Osteoblast (primary cell): ENCODE data around the gene LILRB3. TPM values are rescaled to one million over a fixed set of nuclear protein-coding genes. Genes with fewer than 3 reads are reported as not detected.
A peak's percentile ranks its signal among the peaks of the same experiment; 100 is the strongest.
"Not testable (repeated sequence)": the region's sequence is repeated elsewhere in the genome, so short reads cannot be mapped to it uniquely, and the experiment has no call there.

Source experiments
- DNase-seq: peaks from one replicate; pipeline ENCODE4 v3.0.0; 2011; ENCODE audit warnings: low spot score, mixed read lengths; ENCODE audit not compliant: insufficient read length; ENCODE audit errors: missing footprints
- H2AFZ ChIP-seq: 2 replicates; pipeline ENCODE4 v1.6.0; 2011; ENCODE audit warnings: mild to moderate bottlenecking, low read length
- H3K27ac ChIP-seq: 2 replicates; pipeline ENCODE4 v1.5.1; 2011; ENCODE audit warnings: mild to moderate bottlenecking, low read depth, low read length, moderate library complexity
- H3K27me3 ChIP-seq: 2 replicates; pipeline ENCODE4 v1.6.0; 2012; ENCODE audit warnings: mild to moderate bottlenecking, control low read depth, inconsistent platforms, low read length, moderate library complexity; ENCODE audit not compliant: insufficient read depth
- H3K36me3 ChIP-seq: 2 replicates; pipeline ENCODE4 v1.5.1; 2011; ENCODE audit warnings: mild to moderate bottlenecking, low read length, control low read depth, moderate library complexity; ENCODE audit not compliant: insufficient read depth
- H3K4me1 ChIP-seq: 2 replicates; pipeline ENCODE4 v1.5.1; 2011; ENCODE audit warnings: mild to moderate bottlenecking, low read length, control low read depth, moderate library complexity; ENCODE audit not compliant: insufficient read depth
- H3K4me2 ChIP-seq: 2 replicates; pipeline ENCODE4 v1.6.0; 2011; ENCODE audit warnings: mild to moderate bottlenecking, low read length; ENCODE audit not compliant: insufficient read depth
- H3K4me3 ChIP-seq: fragments of 200-600 bp; sonication (generic); 3 replicates; pipeline ENCODE4 v1.5.1; 2012; ENCODE audit warnings: mild to moderate bottlenecking, low read length, inconsistent platforms; ENCODE audit not compliant: insufficient read depth
- H3K79me2 ChIP-seq: 2 replicates; pipeline ENCODE4 v1.6.0; 2012; ENCODE audit warnings: mild to moderate bottlenecking, low read length, control low read depth, inconsistent platforms; ENCODE audit not compliant: insufficient read depth
- H3K9me3 ChIP-seq: 2 replicates; pipeline ENCODE4 v1.5.1; 2011; ENCODE audit warnings: low read depth, low read length, control low read depth
- H4K20me1 ChIP-seq: 2 replicates; pipeline ENCODE4 v1.6.0; 2012; ENCODE audit warnings: mild to moderate bottlenecking, low read length, control low read depth; ENCODE audit not compliant: insufficient read depth
- CTCF ChIP-seq: IDR thresholded peaks from 2 replicates; pipeline ENCODE4 v1.5.1; 2011; ENCODE audit warnings: mild to moderate bottlenecking, low read depth, low read length, moderate library complexity; ENCODE audit errors: extremely low read depth
- total RNA-seq: library from RNA; depleted of rRNA; stranded (reverse); fragments of >200 nt; gene quantifications from 2 replicates; pipeline ENCODE4 v1.2.3, GENCODE V29; 2012

LILRB3 gene
- total RNA-seq, 1 donor: not detected

- peaks cover 51% of the 10 kb centered on the region for H3K36me3 ChIP-seq
- peaks cover 53% of the 10 kb centered on the region for H4K20me1 ChIP-seq
- H3K4me2 ChIP-seq: peak overlapping the region; percentile 100
- peak overlapping the region; percentile 97 for H3K4me3 ChIP-seq
- peaks cover 40% of the 10 kb centered on the region for H3K4me1 ChIP-seq
- H3K27ac ChIP-seq: peak overlapping the region; percentile 100
- no peak for TF ChIP-seq CTCF
- no peaks in the 10 kb centered on the region for H3K27me3 ChIP-seq
- H2AFZ ChIP-seq: peak overlapping the region; percentile 26
- H3K79me2 ChIP-seq: peaks cover 55% of the 10 kb centered on the region
- H3K9me3 ChIP-seq: no peaks in the 10 kb centered on the region
- DNase-seq: no peak
Observed at GRCh38 chr19:54201172-54201701, 21.6 kb downstream of the LILRB3 start.

- peaks cover 37% of the 10 kb centered on the region for H3K79me2 ChIP-seq
- no peak overlapping the region for H3K4me2 ChIP-seq
- H3K27ac ChIP-seq: no peak overlapping the region
- no peak overlapping the region for H3K4me3 ChIP-seq
- H3K4me1 ChIP-seq: peaks cover 31% of the 10 kb centered on the region
- H4K20me1 ChIP-seq: peaks cover 35% of the 10 kb centered on the region
- TF ChIP-seq CTCF: no peak
- DNase-seq: no peak
- H3K27me3 ChIP-seq: no peaks in the 10 kb centered on the region
- no peaks in the 10 kb centered on the region for H3K9me3 ChIP-seq
- peaks cover 34% of the 10 kb centered on the region for H3K36me3 ChIP-seq
- H2AFZ ChIP-seq: no peak overlapping the region
Observed at GRCh38 chr19:54199401-54199800, 23.4 kb downstream of the LILRB3 start.

GRCh38 chr19:54197121-54197520 is 25.7 kb downstream of the LILRB3 start:
- H3K27me3 ChIP-seq: no peaks in the 10 kb centered on the region
- no peak overlapping the region for H3K4me2 ChIP-seq
- no peak for TF ChIP-seq CTCF
- no peak overlapping the region for H2AFZ ChIP-seq
- no peak overlapping the region for H3K27ac ChIP-seq
- H3K9me3 ChIP-seq: no peaks in the 10 kb centered on the region
- H4K20me1 ChIP-seq: peaks cover 12% of the 10 kb centered on the region
- DNase-seq: no peak
- no peak overlapping the region for H3K4me3 ChIP-seq
- peaks cover 24% of the 10 kb centered on the region for H3K36me3 ChIP-seq
- peaks cover 30% of the 10 kb centered on the region for H3K79me2 ChIP-seq
- H3K4me1 ChIP-seq: peaks cover 12% of the 10 kb centered on the region

GRCh38 chr19:54196536-54196935 is 26.3 kb downstream of the LILRB3 start:
- H3K9me3 ChIP-seq: no peaks in the 10 kb centered on the region
- H3K4me1 ChIP-seq: peaks cover 12% of the 10 kb centered on the region
- peaks cover 6% of the 10 kb centered on the region for H4K20me1 ChIP-seq
- H2AFZ ChIP-seq: no peak overlapping the region
- H3K27me3 ChIP-seq: no peaks in the 10 kb centered on the region
- H3K4me2 ChIP-seq: no peak overlapping the region
- TF ChIP-seq CTCF: no peak
- H3K36me3 ChIP-seq: peaks cover 19% of the 10 kb centered on the region
- H3K27ac ChIP-seq: no peak overlapping the region
- no peak for DNase-seq
- no peak overlapping the region for H3K4me3 ChIP-seq
- peaks cover 28% of the 10 kb centered on the region for H3K79me2 ChIP-seq

GRCh38 chr19:54194463-54194862 is 28.3 kb downstream of the LILRB3 start:
- DNase-seq, H3K4me2 ChIP-seq, H4K20me1 ChIP-seq, H3K9me3 ChIP-seq, H2AFZ ChIP-seq, H3K27ac ChIP-seq, H3K4me3 ChIP-seq, H3K27me3 ChIP-seq, H3K4me1 ChIP-seq: not testable (repeated sequence)
- Histone ChIP-seq H3K36me3 (peaks cover 15% of the 10 kb centered on the region), H3K79me2 (peaks cover 20% of the 10 kb centered on the region)
